GM21528 (cell line): ENCODE results near the gene ZNF771.
"Not testable (repeated sequence)": the region's sequence is repeated elsewhere in the genome, so short reads cannot be mapped to it uniquely, and the experiment has no call there.

Source experiments
- ATAC-seq: cut with Tn5 transposase; IDR thresholded peaks from one replicate; pipeline ENCODE4 v1.9.1; 2021; ENCODE audit warnings: mild to moderate bottlenecking, moderate library complexity; ENCODE audit not compliant: unreplicated experiment, low FRiP score

The ZNF771 gene

DNA sequence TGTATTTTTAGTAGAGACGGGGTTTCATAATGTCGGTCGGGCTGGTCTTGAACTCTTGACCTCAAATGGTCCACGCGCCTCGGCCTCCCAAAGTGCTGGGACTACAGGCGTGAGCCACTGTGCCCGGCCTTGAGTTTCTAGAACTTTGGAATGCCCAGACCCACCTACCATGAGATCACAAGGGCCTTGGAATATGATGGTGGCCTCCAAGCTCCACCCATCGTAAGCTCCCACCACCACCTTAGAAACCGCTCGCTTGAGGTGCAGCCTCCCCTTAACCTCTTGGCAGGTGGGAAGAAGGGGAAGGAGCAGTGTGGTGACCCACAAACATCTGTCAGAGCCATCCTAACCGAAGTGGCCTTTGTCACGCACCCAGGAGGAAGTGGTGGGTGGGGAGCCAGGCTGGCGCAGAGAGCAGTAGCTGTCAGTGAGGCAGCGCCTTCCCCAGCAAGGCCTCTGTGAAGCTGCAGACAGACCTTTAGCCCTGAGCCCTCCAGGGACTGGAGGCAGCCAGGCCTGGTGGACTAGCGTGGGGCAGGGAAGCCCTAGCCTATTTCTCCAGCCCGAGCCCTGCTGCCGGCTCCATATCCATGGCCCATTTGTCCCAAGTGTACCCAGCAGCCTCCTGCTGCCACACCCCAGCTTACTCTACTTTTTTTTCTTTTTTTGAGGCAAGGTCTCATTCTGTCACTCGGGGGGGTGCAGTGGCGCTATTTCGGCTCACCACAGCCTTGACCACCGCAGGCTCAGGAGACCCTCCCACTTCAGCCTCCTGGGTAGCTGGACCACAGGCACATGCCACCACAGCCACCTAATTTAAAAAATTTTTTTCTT is 51.4 kb downstream of the ZNF771 start:
- peak; percentile 68 for ATAC-seq

DNA sequence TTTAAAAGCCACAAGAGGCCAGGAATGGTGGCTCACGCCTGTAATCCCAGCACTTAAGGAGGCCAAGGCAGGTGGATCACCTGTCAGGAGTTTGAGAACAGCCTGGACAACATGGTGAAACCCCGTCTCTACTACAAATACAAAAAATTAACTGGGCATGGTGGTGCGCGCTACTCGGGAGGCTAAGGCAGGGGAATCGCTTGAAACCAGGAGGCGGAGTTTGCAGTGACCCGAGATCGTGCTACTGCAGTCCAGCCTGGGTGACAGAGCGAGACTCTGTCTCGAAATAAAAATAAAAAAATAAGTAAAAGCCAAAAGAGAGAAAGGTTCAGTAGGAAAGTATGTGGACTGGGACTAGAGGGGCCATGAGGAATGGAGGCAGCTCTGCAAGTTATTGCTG is 52.0 kb downstream of the ZNF771 start:
- ATAC-seq = no peak

DNA sequence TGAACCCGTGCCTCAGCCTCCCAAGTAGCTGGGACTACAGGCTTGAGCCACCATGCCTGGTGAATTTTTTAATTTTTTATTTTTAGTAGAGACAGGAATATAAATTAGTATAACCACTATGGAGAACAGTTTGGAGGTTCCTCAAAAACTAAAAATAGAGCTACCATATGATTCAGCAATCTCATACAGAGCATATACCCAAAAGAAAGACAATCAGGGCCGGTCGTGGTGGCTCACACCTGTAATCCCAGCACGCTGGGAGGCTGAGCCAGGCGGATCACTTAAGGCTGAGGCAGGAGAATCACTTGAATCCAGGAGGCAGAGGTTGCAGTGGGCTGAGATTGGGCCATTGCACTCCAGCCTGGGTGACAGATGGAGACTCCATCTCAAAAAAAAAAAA is 54.0 kb downstream of the ZNF771 start:
- ATAC-seq = not testable (repeated sequence)

DNA sequence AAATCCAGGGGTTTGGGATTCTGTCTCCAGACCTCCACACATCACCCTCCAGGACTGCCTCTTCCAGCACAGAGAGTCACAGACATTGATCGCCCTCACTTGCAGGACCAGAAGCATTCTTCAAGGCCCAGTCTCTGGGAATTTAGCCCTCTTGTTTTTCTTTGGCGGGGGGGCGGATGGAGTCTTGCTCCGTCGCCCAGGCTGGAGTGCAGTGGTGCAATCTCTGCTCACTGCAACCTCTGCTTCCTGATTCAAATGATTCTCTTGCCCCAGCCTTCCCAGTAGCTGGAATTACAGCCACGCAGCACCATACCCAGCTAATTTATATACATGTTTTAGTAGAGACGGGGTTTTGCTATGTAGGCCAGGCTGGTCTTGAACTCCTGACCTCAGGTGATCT is 56.7 kb downstream of the ZNF771 start:
- no peak for ATAC-seq
